Measurements from ENCODE around the gene FEZF2. TPM values are rescaled to one million over a fixed set of nuclear protein-coding genes. Genes with fewer than 3 reads are reported as not detected.
A peak's percentile ranks its signal among the peaks of the same experiment; 100 is the strongest.

The FEZF2 gene
- total RNA-seq, 1 donor from 2014 or later, result not detected

DNA sequence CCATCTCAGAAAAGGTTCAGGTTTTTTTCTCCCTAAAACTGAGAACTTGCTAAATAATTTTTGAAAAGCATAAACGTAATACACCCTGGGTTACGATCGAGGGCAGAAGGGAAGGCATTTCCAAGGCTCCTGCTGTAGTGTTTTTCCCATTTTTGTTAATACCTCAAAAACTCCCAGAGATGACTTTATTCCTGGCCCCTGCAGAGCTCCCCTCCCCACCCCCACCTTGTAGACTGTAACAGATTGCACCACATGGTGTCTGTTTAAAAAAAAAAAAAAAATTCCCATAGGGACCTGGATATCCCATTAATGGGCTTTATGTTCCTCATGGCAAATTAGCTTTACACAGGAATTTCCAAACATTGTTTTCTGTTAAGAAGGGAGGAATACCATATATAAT, 38.2 kb downstream of the FEZF2 start:
- no peaks in the 10 kb centered on the region for H3K36me3 ChIP-seq (ENCODE audit: control insufficient read depth, insufficient read depth, low read length)
- H3K4me3 ChIP-seq (ENCODE audit: low read depth, low read length), result no peak overlapping the region
- no peak for FAIRE-seq
- DNase-seq (ENCODE audit: low read depth), result no peak
- TF ChIP-seq, protein P1, sequence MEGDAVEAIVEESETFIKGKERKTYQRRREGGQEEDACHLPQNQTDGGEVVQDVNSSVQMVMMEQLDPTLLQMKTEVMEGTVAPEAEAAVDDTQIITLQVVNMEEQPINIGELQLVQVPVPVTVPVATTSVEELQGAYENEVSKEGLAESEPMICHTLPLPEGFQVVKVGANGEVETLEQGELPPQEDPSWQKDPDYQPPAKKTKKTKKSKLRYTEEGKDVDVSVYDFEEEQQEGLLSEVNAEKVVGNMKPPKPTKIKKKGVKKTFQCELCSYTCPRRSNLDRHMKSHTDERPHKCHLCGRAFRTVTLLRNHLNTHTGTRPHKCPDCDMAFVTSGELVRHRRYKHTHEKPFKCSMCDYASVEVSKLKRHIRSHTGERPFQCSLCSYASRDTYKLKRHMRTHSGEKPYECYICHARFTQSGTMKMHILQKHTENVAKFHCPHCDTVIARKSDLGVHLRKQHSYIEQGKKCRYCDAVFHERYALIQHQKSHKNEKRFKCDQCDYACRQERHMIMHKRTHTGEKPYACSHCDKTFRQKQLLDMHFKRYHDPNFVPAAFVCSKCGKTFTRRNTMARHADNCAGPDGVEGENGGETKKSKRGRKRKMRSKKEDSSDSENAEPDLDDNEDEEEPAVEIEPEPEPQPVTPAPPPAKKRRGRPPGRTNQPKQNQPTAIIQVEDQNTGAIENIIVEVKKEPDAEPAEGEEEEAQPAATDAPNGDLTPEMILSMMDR (IDR thresholded peaks at IDR 0.05; ENCODE audit: insufficient read depth, low read length, severe bottlenecking), result no peak
- no peaks in the 10 kb centered on the region for H3K27me3 ChIP-seq (ENCODE audit: control insufficient read depth, insufficient read depth, low read length)

- TF ChIP-seq, protein P1 (IDR thresholded peaks at IDR 0.05; ENCODE audit: insufficient read depth, low read length, severe bottlenecking), result no peak
- H3K36me3 ChIP-seq (ENCODE audit: control insufficient read depth, insufficient read depth, low read length), result no peaks in the 10 kb centered on the region
- H3K4me3 ChIP-seq (ENCODE audit: low read depth, low read length), result no peak overlapping the region
- FAIRE-seq (no peak), DNase-seq (ENCODE audit: low read depth) (peak; percentile 12)
- H3K27me3 ChIP-seq (ENCODE audit: control insufficient read depth, insufficient read depth, low read length), result no peaks in the 10 kb centered on the region
Measured at GRCh38 chr3:62332835-62333244, 40.5 kb downstream of the FEZF2 start.

GRCh38 chr3:62332017-62332416, 41.3 kb downstream of the FEZF2 start:
- DNase-seq (ENCODE audit: low read depth) (no peak), FAIRE-seq (no peak)
- Histone ChIP-seq H3K27me3 (ENCODE audit: control insufficient read depth, insufficient read depth, low read length) (no peaks in the 10 kb centered on the region), H3K36me3 (ENCODE audit: control insufficient read depth, insufficient read depth, low read length) (no peaks in the 10 kb centered on the region), H3K4me3 (ENCODE audit: low read depth, low read length) (no peak overlapping the region)
- TF ChIP-seq, protein P1 (IDR thresholded peaks at IDR 0.05; ENCODE audit: insufficient read depth, low read length, severe bottlenecking), result no peak

DNA sequence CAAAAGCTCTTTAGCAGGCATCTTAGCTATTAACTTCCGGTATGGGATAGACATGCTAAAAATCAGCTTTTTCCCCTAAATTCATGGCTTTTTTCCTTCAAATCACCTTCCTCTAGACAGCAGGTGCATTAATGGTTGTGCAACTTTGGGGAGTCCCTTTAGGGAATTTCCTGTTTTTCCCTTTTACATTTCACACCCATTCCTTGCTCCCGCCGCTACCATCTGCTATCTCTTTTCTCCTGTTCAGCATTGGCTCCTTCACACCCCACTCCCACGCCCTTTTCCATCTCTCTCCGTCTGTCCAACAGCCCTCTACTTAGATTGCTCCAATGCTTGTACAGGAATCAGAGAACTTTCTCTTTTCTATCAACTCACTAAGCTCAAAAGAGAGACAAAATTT, 43.4 kb downstream of the FEZF2 start:
- DNase-seq (ENCODE audit: low read depth), result no peak
- Histone ChIP-seq H3K27me3 (ENCODE audit: control insufficient read depth, insufficient read depth, low read length) (no peaks in the 10 kb centered on the region), H3K4me3 (ENCODE audit: low read depth, low read length) (no peak overlapping the region), H3K36me3 (ENCODE audit: control insufficient read depth, insufficient read depth, low read length) (no peaks in the 10 kb centered on the region)
- no peak for FAIRE-seq
- TF ChIP-seq, protein P1 (IDR thresholded peaks at IDR 0.05; ENCODE audit: insufficient read depth, low read length, severe bottlenecking), result no peak

DNA sequence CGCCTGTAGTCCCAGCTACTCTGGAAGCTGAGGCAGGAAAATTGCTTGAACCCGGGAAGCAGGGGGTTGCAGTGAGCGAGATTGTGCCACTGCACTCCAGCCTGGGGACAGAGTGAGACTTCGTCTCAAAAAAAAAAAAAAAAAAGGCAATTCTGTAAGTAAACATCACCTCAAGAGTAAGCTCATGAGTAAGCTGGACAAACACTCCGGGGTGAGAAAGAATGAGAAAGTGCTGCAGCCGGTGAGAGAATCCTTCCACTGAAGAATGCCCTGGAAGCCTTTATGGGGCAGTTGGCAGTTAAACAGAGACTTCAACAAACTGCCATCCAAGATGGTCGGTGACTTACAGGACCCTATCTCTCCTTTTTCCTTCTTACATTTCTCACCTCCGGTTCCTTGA, 47.5 kb downstream of the FEZF2 start:
- DNase-seq (ENCODE audit: low read depth) (peak; percentile 51), FAIRE-seq (no peak)
- TF ChIP-seq, protein P1 (IDR thresholded peaks at IDR 0.05; ENCODE audit: insufficient read depth, low read length, severe bottlenecking), result no peak
- Histone ChIP-seq H3K4me3 (ENCODE audit: low read depth, low read length) (no peak overlapping the region), H3K27me3 (ENCODE audit: control insufficient read depth, insufficient read depth, low read length) (no peaks in the 10 kb centered on the region), H3K36me3 (ENCODE audit: control insufficient read depth, insufficient read depth, low read length) (no peaks in the 10 kb centered on the region)

- Histone ChIP-seq H3K36me3 (ENCODE audit: control insufficient read depth, insufficient read depth, low read length) (no peaks in the 10 kb centered on the region), H3K27me3 (ENCODE audit: control insufficient read depth, insufficient read depth, low read length) (no peaks in the 10 kb centered on the region), H3K4me3 (ENCODE audit: low read depth, low read length) (no peak overlapping the region)
- DNase-seq (ENCODE audit: low read depth), result peak; percentile 7
- FAIRE-seq, result no peak
- TF ChIP-seq, protein P1 (IDR thresholded peaks at IDR 0.05; ENCODE audit: insufficient read depth, low read length, severe bottlenecking), result no peak
Measured at GRCh38 chr3:62323241-62323640, 50.1 kb downstream of the FEZF2 start.

Measured in bronchial epithelial cell (primary cell).